GM21390 (cell line): Measurements from ENCODE around the gene HOXA11.

Experiments used
- ATAC-seq: cut with Tn5 transposase; IDR thresholded peaks from one replicate; pipeline ENCODE4 v1.9.1; 2021; ENCODE audit not compliant: unreplicated experiment

The HOXA11 gene

GRCh38 chr7:27207348-27207985, 22.4 kb upstream of the HOXA11 start:
- ATAC-seq: no peak

- no peak for ATAC-seq
Measured at GRCh38 chr7:27205325-27206280, 20.6 kb upstream of the HOXA11 start.

GRCh38 chr7:27204851-27205322, 19.9 kb upstream of the HOXA11 start:
- no peak for ATAC-seq

DNA sequence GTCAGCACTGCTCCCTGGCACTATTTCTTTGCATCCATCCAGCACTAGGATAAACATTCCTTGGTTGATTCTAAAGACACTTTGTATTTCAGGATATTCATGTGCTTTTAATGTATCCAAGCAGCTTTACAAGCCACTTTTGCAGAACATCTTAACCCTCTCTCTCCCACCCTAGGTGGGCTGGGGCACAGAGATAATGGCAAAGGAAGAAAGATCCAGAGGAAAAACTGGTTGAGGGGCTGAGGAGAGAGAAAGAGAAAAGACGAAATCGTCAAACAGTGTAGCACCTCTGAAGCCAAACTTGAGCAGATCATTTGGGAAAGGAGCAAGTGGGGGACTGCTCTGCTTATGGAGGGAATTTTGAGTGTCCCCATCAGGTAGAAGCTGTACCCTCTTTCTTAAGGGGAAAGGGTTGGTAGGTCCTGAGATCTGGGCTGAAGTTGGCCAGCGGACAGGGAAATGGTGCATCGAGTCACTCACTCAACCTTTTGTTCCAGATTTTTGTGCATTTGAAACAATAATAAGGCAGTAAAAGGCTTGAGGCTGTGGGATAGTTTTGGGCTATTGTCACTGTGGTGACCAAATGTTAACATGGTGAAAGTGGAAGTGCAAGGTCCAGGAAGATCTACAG, 19.0 kb upstream of the HOXA11 start:
- no peak for ATAC-seq

DNA sequence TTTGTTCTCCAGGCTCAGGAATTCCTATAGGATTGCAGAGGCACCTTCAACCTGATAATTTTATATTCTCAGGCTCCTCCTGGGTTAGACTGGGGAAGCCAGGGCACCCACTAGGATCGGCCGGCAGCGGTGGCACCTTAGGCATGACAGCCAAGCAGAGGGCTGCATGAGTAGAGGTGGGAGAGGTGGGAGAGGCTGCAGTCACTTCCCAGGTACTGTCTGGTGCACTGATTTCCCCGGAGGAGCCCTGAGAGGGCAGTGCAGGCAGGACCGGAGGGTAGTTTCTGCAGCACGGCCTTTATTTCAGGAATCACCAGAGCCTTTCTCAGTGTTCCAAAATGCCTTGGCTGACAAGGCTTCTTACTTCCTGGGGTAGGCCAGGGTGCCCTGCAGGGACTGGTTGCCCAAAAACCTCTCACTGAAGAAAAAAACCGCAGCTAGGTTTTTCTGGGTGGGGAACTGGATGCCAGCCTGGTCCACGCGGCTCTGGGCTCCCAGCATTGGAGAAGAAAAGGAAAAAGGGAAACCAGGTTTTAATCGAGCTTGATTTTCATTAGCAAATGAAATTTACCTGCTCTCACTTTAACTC, 18.4 kb upstream of the HOXA11 start:
- no peak for ATAC-seq

GRCh38 chr7:27202862-27203134, 17.8 kb upstream of the HOXA11 start:
- ATAC-seq: no peak

DNA sequence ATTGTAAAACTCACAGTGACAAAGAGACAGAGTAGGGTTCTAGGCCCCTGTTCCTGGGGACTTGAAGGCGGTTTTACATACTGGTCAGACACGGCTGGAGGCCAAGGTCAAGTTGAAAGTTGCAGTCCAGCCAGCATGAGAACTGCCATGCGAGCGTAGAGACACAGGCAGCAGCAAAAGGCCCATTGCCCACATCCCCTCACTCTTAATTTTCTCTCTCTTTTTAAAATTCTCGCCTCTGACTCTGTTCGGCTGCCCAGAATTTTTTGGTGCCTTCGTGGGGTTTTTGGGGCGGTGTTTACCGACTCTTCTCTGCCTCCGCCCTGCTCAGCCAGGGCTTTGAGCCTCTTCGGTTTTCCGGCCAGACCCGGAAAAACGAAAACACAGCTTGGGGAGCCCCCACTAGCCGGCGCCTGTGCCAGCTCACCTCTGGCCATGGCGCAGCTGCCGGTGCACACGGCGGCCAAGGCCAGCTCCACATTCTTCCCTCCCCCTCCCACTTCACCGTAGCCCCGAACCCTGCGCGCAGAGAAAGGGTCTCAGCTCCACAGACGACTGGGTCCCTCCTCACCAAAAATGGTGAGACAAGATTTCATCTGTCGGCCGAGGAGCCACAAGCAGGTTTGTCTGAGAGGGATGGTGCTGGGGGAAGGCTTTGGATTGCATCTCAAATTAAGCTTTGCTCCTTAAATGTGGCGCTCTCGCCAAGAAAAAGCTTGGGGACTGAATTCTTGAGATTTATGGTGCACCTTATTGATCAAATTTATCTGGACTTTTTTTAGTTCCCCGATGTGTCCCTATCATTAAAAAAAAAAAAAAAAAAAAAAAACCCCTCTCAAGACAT, 17.2 kb upstream of the HOXA11 start:
- no peak for ATAC-seq

- ATAC-seq: no peak
Measured at GRCh38 chr7:27201580-27202017, 16.6 kb upstream of the HOXA11 start.

GRCh38 chr7:27200761-27201579, 15.9 kb upstream of the HOXA11 start:
- no peak for ATAC-seq

DNA sequence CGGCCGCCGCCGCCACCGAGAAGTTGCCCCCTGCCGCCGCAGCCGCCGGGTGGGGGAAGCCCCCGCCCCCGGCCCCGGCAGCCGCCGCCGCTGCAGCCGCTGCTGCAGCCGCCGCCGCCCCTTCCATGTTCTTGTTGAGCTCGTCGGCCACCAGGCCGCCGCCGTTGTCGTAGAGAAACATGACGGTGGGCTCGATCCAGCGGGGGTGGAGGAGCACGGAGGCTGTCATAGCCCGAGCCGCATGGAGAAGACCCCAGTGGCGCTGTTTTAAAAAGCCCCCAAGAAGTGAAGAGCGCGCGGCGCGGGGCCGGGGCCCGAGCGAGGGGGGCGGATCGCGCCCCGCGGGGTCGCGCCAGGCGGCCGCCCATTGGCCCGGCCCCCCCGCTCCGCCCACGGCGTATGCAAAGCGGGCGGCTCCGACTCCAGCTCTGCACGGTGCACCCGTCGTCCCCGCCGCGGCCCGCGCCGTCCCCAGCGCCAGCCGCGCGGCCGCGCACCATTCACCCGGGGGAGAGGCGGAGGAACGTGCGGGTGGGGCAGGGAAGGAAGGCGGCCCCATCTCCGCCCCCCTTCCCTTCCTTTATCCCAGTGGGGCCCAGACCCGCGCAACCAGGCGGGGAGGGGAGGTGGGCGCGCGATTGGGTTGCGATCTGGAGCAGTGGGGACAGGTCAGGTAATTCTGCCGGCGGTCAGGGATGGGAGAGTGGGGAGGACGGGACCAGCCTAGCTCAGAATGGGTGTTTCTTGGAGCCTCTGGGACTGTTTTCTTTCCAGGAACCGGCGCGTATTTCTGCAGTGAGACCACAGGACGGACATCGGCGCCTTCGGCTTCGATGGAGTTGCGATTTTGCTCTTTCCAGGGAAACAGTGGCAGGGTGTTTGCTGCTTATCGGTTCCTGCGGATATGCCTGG, 15.1 kb upstream of the HOXA11 start, which contains the start of gene HOXA13:
HOXA13 (minus strand) TSS at position 243 of the 912 bp plus-strand sequence; CDS start at position 229, 14 bp downstream.
- ATAC-seq: no peak

DNA sequence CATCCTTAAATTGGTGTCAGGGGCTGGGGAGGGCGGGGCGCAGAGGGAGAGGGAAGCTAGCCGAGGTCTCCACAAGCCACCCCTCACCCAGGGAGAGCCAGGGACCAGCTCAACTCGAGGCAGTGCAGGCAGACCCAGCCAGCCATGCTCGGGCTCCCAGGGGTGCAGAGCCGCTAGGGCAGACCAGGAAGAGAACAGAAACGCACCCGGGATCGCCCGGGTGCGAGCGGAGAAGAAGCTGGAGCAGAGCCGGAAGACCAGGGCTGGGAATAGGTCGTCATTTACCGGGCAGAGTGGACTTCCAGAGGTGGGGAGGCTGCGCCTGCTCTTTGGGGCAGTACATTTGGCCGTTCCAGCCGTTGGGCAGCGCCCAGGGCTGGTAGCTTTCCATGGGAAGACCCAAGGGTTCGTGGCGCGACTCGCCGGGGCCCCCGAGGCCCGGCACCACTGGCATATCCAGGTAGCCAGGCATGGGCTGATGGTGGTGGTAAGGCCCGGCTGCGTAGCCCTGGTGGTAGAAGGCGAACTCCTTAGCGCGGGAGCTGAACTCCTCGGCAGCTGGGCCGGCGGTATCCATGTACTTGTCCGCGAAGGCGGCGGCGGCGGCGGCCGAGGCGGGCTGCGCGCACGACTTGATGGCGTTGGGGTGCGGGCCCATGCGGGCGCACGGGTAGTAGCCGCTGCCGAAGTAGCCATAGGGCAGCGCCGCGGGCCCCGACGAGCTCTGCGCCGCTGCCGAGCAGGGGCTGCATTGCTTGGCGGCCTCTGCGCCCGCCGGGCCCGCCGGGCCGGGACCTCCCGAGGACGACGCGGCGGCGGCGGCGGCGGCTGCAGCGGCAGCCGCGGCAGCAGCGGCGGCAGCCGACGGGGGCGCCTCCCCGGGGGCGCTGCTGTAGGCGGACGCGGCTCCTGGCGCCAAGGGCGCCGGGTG, 14.1 kb upstream of the HOXA11 start:
- no peak for ATAC-seq

DNA sequence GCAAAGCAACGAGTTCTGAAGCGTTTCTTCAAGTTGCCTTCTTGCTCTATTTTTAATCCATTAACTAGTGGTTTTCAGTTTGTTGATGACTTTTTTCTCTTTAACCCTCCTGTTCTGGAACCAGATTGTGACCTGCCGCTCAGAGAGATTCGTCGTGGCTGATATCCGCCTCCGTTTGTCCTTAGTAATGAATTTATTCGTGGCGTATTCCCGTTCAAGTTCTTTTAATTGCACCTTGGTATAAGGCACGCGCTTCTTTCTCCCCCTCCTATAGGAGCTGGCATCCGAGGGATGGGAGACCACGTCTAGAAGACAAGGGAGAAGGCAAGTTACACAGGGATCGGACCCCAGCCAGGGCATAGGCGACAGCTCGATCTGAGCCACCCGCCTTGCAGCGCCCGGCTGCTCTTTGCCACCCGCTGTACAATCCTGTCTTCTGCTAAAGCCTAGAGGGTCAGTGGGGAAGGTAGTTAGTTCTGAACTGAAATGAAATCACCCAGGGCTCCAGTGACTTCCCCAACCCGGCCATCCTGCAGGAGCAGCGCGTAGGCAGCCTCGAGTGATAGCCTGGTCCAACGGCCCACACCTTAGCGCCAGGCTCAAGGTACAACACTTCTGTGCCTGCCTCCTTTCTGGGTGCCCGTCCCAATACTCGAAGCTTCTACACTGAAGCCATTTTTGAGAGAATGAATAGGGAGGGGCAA, 13.3 kb upstream of the HOXA11 start:
- ATAC-seq: no peak

GRCh38 chr7:27197137-27198042, 12.4 kb upstream of the HOXA11 start:
- no peak for ATAC-seq

GRCh38 chr7:27196287-27196767, 11.3 kb upstream of the HOXA11 start:
- no peak for ATAC-seq

- no peak for ATAC-seq
Measured at GRCh38 chr7:27194686-27195379, 9.8 kb upstream of the HOXA11 start.
